ENCODE measurements around the gene USP3.

- TF ChIP-seq CTCF (IDR thresholded peaks at IDR 0.05): no peak
- no peak for TF ChIP-seq POLR2A (IDR thresholded peaks at IDR 0.05)
These were observed 35.6 kb downstream of the USP3 start for GRCh38 chr15:63539998-63540397.

All from esophagus squamous epithelium (tissue), 4 donors.